B cell (primary cell): ENCODE data around the gene MFSD6. TPM values are rescaled to one million over a fixed set of nuclear protein-coding genes. Genes with fewer than 3 reads are reported as not detected.

ENCODE experiments used
- ATAC-seq: fragments of 200-7000 bp; cut with Tn5 transposase; one replicate; pipeline ENCODE4 v1.10.0; 2021; ENCODE audit warnings: low read depth, mild to moderate bottlenecking, moderate number of reproducible peaks, moderate library complexity
- CTCF ChIA-PET: fragments of 350-600 bp; sonication (Branson Sonifier 250); formaldehyde crosslinking; loops from one replicate; lab custom pipeline; 2021; ENCODE audit warnings: antibody characterized with exemption, inconsistent platforms; lab: Charles Lee
- POLR2A ChIA-PET: fragments of 350-600 bp; sonication (Branson Sonifier 250); formaldehyde crosslinking; loops from one replicate; lab custom pipeline; 2021; ENCODE audit warnings: antibody characterized with exemption; lab: Charles Lee
- DNase-seq: peaks from one replicate; pipeline ENCODE4 v3.0.0; 2013
- H2AFZ ChIP-seq: 2 replicates; pipeline ENCODE4 v1.6.1; 2012; ENCODE audit warnings: mild to moderate bottlenecking, low read depth, low read length; ENCODE audit not compliant: insufficient read depth, poor library complexity, severe bottlenecking
- H3K27ac ChIP-seq, 2 donors: 1 replicate in 1 of 2; 2 replicates in 1 of 2; pipeline ENCODE4 v1.5.1; 2012 to 2013; ENCODE audit warnings: low read length in 2 of 2, mild to moderate bottlenecking in 2 of 2, moderate library complexity in 1 of 2
- H3K27me3 ChIP-seq, 4 experiments: fragments of 200-600 bp in 1 of 4; sonication (generic) in 1 of 4; replicated peaks in 1 of 4; 1 replicate in 2 of 4; 2 replicates in 2 of 4; pipeline versions ENCODE4 v1.6.1 to v1.7.0; 2013 to 2016; ENCODE audit warnings: low read length in 3 of 4, mild to moderate bottlenecking in 2 of 4, mixed read lengths in 1 of 4, moderate library complexity in 1 of 4; ENCODE audit not compliant: insufficient read depth in 4 of 4, control insufficient read depth in 3 of 4; ENCODE audit errors: control extremely low read depth in 1 of 4
- H3K36me3 ChIP-seq, 2 experiments: replicated peaks in 1 of 2; 1 replicate in 1 of 2; 2 replicates in 1 of 2; pipeline versions ENCODE4 v1.6.1 to v1.7.1; 2013; ENCODE audit warnings: low read length in 1 of 2; ENCODE audit not compliant: insufficient read depth in 2 of 2, control insufficient read depth in 1 of 2; ENCODE audit errors: control extremely low read depth in 1 of 2, extremely low read depth in 1 of 2
- H3K4me1 ChIP-seq, 2 donors: fragments of 200-600 bp in 1 of 2; sonication (generic) in 1 of 2; 1 replicate in 1 of 2; 2 replicates in 1 of 2; pipeline versions ENCODE4 v1.5.1 to v1.6.1; 2013 to 2017; ENCODE audit warnings: low read length in 2 of 2; ENCODE audit not compliant: control insufficient read depth in 2 of 2, insufficient read depth in 2 of 2
- H3K4me2 ChIP-seq: replicated peaks from 2 replicates; pipeline ENCODE3; 2012; ENCODE audit warnings: mild to moderate bottlenecking, low read depth, low read length; ENCODE audit not compliant: poor library complexity, severe bottlenecking
- H3K4me3 ChIP-seq, 5 experiments: fragments of 200-600 bp in 1 of 5; sonication (generic) in 1 of 5; 1 replicate in 3 of 5; 2 replicates in 2 of 5; pipeline versions ENCODE4 v1.5.1 to v1.7.0; 2011 to 2016; ENCODE audit warnings: low read length in 4 of 5, mild to moderate bottlenecking in 4 of 5, low read depth in 2 of 5, control low read depth in 1 of 5, moderate library complexity in 1 of 5; ENCODE audit not compliant: insufficient read depth in 1 of 5; ENCODE audit errors: control extremely low read depth in 1 of 5, extremely low read depth in 1 of 5
- H3K79me2 ChIP-seq: fragments of 200-600 bp; sonication (generic); one replicate; pipeline ENCODE4 v1.6.0; 2016; ENCODE audit warnings: low read length; ENCODE audit not compliant: control insufficient read depth, insufficient read depth
- H3K9ac ChIP-seq: fragments of 200-600 bp; sonication (generic); 2 replicates; pipeline ENCODE4 v1.6.1; 2017; ENCODE audit warnings: mild to moderate bottlenecking, low read length, moderate library complexity
- H3K9me3 ChIP-seq, 3 donors: one replicate each; pipeline versions ENCODE4 v1.6.1 to v1.7.1; 2013; ENCODE audit warnings: low read length in 2 of 3; ENCODE audit not compliant: control insufficient read depth in 2 of 3, insufficient read depth in 1 of 3; ENCODE audit errors: control extremely low read depth in 1 of 3
- H4K20me1 ChIP-seq: 2 replicates; pipeline ENCODE4 v1.6.0; 2012; ENCODE audit warnings: mild to moderate bottlenecking, low read length; ENCODE audit not compliant: insufficient read depth, control insufficient read depth, poor library complexity, severe bottlenecking
- H3K27ac Mint-ChIP-seq: one replicate; pipeline ENCODE4 v1.8.0; 2021; ENCODE audit warnings: mixed read lengths
- H3K27me3 Mint-ChIP-seq: one replicate; pipeline ENCODE4 v1.8.0; 2021; ENCODE audit warnings: mixed read lengths
- H3K4me1 Mint-ChIP-seq: one replicate; pipeline ENCODE4 v1.8.0; 2021; ENCODE audit warnings: mixed read lengths
- H3K4me3 Mint-ChIP-seq: one replicate; pipeline ENCODE4 v1.8.0; 2021; ENCODE audit warnings: mixed read lengths
- H3K9me3 Mint-ChIP-seq: one replicate; pipeline ENCODE4 v1.8.0; 2022; ENCODE audit warnings: mixed read lengths; ENCODE audit not compliant: insufficient read depth
- CTCF ChIP-seq: fragments of 200-600 bp; IDR thresholded peaks from one replicate; pipeline ENCODE4 v1.8.0; 2022; ENCODE audit warnings: antibody characterized with exemption, mild to moderate bottlenecking
- EZH2 ChIP-seq: IDR thresholded peaks from 2 replicates; pipeline ENCODE4 v1.6.1; 2012; ENCODE audit warnings: borderline replicate concordance, low read depth, mild to moderate bottlenecking, moderate library complexity, low read length; ENCODE audit not compliant: insufficient read depth, poor library complexity, severe bottlenecking
- WGBS: methylation state at CpG from one replicate; pipeline ENCODE4 v1.1.5; 2013; ENCODE audit warnings: missing lambda C conversion rate; ENCODE audit not compliant: insufficient coverage; 5-methylcytosine and 5-hydroxymethylcytosine counted together
- intact Hi-C: fragments of 100-400 bp; cut with micrococcal nuclease; formaldehyde crosslinking; loops from one replicate; pipeline ENCODE4 v1.10.0; 2022
- polyA plus RNA-seq: library from polyadenylated mRNA; depleted of rRNA; stranded (reverse); fragments of >200 nt; gene quantifications from 2 replicates; pipeline ENCODE4 v1.2.3, GENCODE V29; 2012
- total RNA-seq, 2 donors: library from RNA; stranded (reverse); fragments of 120-200 nt in 1 of 2; gene quantifications; 1 replicate in 1 of 2; 2 replicates in 1 of 2; pipeline versions ENCODE4 v1.2.3 to v1.2.4, GENCODE V29; 2013 to 2022

MFSD6 gene
- total and polyA plus RNA-seq, 2 donors (not counting 1 experiment from before 2014, with no cell fraction given), result 13.5 to 33.8 TPM

- H2AFZ ChIP-seq, result no peak overlapping the region
- H3K27me3 Mint-ChIP-seq, result no peaks in the 10 kb centered on the region
- peaks cover 24% of the 10 kb centered on the region for H3K4me1 Mint-ChIP-seq
- no peak overlapping the region for H3K9ac ChIP-seq
- intact Hi-C loops, result no loop called here
- DNase-seq (no peak), ATAC-seq (no peak)
- TF ChIP-seq EZH2, result no peak
- no peak for TF ChIP-seq CTCF
- peaks cover 2 to 41% of the 10 kb centered on the region in 2 experiments for H3K36me3 ChIP-seq
- ChIA-PET POLR2A (no interaction called here), CTCF (no interaction called here)
- no peaks in the 10 kb centered on the region for H3K79me2 ChIP-seq
- no peaks in the 10 kb centered on the region for H3K9me3 Mint-ChIP-seq
- H3K4me2 ChIP-seq, result no peak overlapping the region
- H3K9me3 ChIP-seq, result no peaks in the 10 kb centered on the region
- H3K4me1 ChIP-seq, result peaks cover 17 to 23% of the 10 kb centered on the region in 2 donors
- WGBS, result 100% methylated on average over 2 of the region's 3 CpGs
- H3K4me3 ChIP-seq, result no peak overlapping the region
- H3K27ac Mint-ChIP-seq, result no peak overlapping the region
- H4K20me1 ChIP-seq, result no peaks in the 10 kb centered on the region
- H3K4me3 Mint-ChIP-seq, result no peak overlapping the region
- no peaks in the 10 kb centered on the region for H3K27me3 ChIP-seq
- no peak overlapping the region for H3K27ac ChIP-seq
Measured at GRCh38 chr2:190504912-190505311, 96.8 kb downstream of the MFSD6 start.

- no peak overlapping the region for H3K9ac ChIP-seq
- no peaks in the 10 kb centered on the region for H3K27me3 ChIP-seq
- H3K9me3 ChIP-seq, result no peaks in the 10 kb centered on the region
- no peaks in the 10 kb centered on the region for H4K20me1 ChIP-seq
- Mint-ChIP-seq H3K4me1 (peaks cover 24% of the 10 kb centered on the region), H3K27ac (peak overlapping the region; percentile 50), H3K27me3 (no peaks in the 10 kb centered on the region), H3K4me3 (no peak overlapping the region), H3K9me3 (no peaks in the 10 kb centered on the region)
- H3K27ac ChIP-seq, result peak overlapping the region in 1 of 2 donors; percentile 27
- DNase-seq, result no peak
- peaks cover 17 to 23% of the 10 kb centered on the region in 2 donors for H3K4me1 ChIP-seq
- no CpG with 5 or more reads among the region's 1 CpG for WGBS
- no peak overlapping the region for H3K4me2 ChIP-seq
- ChIA-PET POLR2A (no interaction called here), CTCF (no interaction called here)
- H3K79me2 ChIP-seq, result no peaks in the 10 kb centered on the region
- intact Hi-C loops, result loop anchor here (2.0 kb wide), 1 partner anchor 17 kb away; no protein-coding TSS in a partner anchor
- no peak overlapping the region for H3K4me3 ChIP-seq
- TF ChIP-seq EZH2 (no peak), CTCF (no peak)
- no peak for ATAC-seq
- peaks cover 2 to 35% of the 10 kb centered on the region in 2 experiments for H3K36me3 ChIP-seq
- H2AFZ ChIP-seq, result no peak overlapping the region
Measured at GRCh38 chr2:190505696-190506095, 97.5 kb downstream of the MFSD6 start.
